PC-9 (cell line): ENCODE results near the gene CLIC1.

Experiments
- EZH2 ChIP-seq: fragments of 200-600 bp; sonication (generic); IDR thresholded peaks from 2 replicates; pipeline ENCODE4 v1.8.0; 2017; ENCODE audit warnings: antibody characterized with exemption, low read depth
- TF ChIP-seq, protein P1 (sequence below): fragments of 200-600 bp; sonication (generic); conservative IDR thresholded peaks from 2 replicates; pipeline ENCODE4 v1.6.1; 2017; ENCODE audit warnings: mixed run types, antibody characterized with exemption, mild to moderate bottlenecking, moderate library complexity

DNA sequence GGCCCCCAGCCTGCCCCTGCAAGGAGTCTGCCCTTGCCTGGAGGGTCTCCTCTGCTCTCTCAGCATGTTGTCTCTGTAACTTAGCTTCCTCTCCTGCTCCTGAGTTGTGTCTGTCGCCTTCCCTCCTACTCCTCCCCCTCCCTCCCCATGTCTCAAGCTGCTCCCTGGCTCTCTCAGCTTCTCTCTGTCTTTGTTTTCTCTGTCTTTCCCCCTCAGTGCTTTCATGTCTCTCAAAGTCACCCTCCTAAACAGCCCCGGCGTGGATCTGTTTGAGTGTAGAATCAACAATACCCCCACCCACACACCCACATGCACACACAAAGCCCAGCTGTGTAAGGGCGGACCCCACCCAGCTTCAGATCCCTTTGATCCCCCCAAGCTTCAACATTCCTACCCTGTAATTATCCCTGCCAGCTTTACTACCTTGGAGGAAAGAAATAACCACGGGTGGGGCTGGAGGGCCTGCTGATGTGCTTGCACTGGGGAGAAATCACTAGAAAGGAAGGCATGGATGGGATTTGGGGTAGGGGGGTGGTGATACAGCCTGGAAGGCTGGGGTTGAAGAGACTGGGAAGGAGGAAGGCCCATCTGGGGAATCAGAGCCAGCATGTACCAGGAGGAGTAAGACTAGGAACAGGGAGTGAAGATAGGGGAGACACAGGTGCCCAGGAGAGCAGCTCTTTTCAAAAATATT lies 22.2 kb downstream of the CLIC1 start:
- TF ChIP-seq, protein P1, sequence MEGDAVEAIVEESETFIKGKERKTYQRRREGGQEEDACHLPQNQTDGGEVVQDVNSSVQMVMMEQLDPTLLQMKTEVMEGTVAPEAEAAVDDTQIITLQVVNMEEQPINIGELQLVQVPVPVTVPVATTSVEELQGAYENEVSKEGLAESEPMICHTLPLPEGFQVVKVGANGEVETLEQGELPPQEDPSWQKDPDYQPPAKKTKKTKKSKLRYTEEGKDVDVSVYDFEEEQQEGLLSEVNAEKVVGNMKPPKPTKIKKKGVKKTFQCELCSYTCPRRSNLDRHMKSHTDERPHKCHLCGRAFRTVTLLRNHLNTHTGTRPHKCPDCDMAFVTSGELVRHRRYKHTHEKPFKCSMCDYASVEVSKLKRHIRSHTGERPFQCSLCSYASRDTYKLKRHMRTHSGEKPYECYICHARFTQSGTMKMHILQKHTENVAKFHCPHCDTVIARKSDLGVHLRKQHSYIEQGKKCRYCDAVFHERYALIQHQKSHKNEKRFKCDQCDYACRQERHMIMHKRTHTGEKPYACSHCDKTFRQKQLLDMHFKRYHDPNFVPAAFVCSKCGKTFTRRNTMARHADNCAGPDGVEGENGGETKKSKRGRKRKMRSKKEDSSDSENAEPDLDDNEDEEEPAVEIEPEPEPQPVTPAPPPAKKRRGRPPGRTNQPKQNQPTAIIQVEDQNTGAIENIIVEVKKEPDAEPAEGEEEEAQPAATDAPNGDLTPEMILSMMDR: no peak
- no peak for TF ChIP-seq EZH2
